Esophagus squamous epithelium (tissue), 5 donors: ENCODE results near the gene ZCCHC18. TPM values are rescaled to one million over a fixed set of nuclear protein-coding genes. Genes with fewer than 3 reads are reported as not detected.

Experiments
- DNase-seq: peaks from one replicate; lab custom pipeline; 2025; lab: John Stamatoyannopoulos, UW
- H3K27ac ChIP-seq, 4 donors: fragments of 200-600 bp; sonication (generic); one replicate each; pipeline ENCODE4 v1.5.1; 2016 to 2019; ENCODE audit warnings: mild to moderate bottlenecking in 1 of 4
- H3K27me3 ChIP-seq, 4 donors: fragments of 200-600 bp; sonication (generic); 1 replicate in 3 of 4; 2 replicates in 1 of 4; pipeline versions ENCODE4 v1.5.1 to v1.6.0; 2017 to 2021; ENCODE audit warnings: antibody characterized with exemption in 1 of 4
- H3K36me3 ChIP-seq, 3 donors: fragments of 200-600 bp; sonication (generic); one replicate each; pipeline ENCODE4 v1.5.1; 2016 to 2019
- H3K4me1 ChIP-seq, 3 donors: fragments of 200-600 bp; sonication (generic); one replicate each; pipeline ENCODE4 v1.5.1; 2017 to 2019
- H3K4me3 ChIP-seq, 4 donors: fragments of 200-600 bp; sonication (generic); 1 replicate in 3 of 4; 2 replicates in 1 of 4; pipeline ENCODE4 v1.5.1; 2016 to 2019; ENCODE audit warnings: mild to moderate bottlenecking in 2 of 4, moderate library complexity in 1 of 4
- H3K9me3 ChIP-seq, 3 donors: fragments of 200-600 bp; sonication (generic); one replicate each; pipeline ENCODE4 v1.5.1; 2016 to 2019
- POLR2A ChIP-seq, 4 donors: fragments of 450-650 bp; IDR thresholded peaks; one replicate each; pipeline ENCODE4 v1.6.1; 2017; ENCODE audit warnings: antibody characterized with exemption in 4 of 4, mild to moderate bottlenecking in 4 of 4, moderate library complexity in 3 of 4
- WGBS, 2 donors: methylation state at CpG; one replicate each; pipeline ENCODE4 v1.1.5; 2018; 5-methylcytosine and 5-hydroxymethylcytosine counted together
- intact Hi-C: fragments of 100-400 bp; cut with DNase I; formaldehyde crosslinking; loops from one replicate; pipeline ENCODE4 v1.15.0; 2022
- total RNA-seq, 4 donors: library from RNA; depleted of rRNA; stranded (reverse); fragments of >200 nt; gene quantifications; one replicate each; pipeline ENCODE4 v1.1.0, GENCODE V29; 2016
- TF ChIP-seq, protein P1 (sequence below), 6 experiments: fragments of 450-650 bp in 4 of 6; fragments of 200-600 bp in 2 of 6; sonication (generic) in 2 of 6; IDR thresholded peaks; one replicate each; pipeline ENCODE4 v1.5.1; 2016 to 2019; ENCODE audit warnings: antibody characterized with exemption in 6 of 6, mild to moderate bottlenecking in 4 of 6, moderate library complexity in 4 of 6
- donor health status: DM: yes; HTN: yes; CAD: no.

Gene ZCCHC18
- total RNA-seq, 4 donors from 2014 or later: 0.22 to 2.3 (median 0.73) TPM; not detected in 1

DNA sequence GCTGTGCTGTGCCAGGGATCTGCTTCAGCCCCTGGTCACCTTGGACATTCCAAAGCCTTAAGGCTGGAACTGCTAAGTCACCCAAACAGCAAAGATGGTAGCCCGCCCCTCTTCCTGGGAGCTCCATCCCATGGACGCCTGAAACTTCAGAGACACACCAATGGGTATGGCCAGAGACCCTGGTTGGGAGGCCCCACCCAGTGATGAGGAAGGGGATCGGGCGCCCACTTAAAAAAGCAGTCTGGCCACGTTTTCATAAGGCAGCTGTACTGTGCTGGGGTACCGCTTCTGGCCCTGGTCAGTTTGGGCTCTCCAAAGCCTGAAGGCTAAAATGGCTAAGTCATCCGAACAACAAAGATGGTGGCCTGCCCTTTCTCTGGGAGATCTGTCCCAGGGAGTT, 26.8 kb upstream of the ZCCHC18 start:
- TF ChIP-seq, protein P1, sequence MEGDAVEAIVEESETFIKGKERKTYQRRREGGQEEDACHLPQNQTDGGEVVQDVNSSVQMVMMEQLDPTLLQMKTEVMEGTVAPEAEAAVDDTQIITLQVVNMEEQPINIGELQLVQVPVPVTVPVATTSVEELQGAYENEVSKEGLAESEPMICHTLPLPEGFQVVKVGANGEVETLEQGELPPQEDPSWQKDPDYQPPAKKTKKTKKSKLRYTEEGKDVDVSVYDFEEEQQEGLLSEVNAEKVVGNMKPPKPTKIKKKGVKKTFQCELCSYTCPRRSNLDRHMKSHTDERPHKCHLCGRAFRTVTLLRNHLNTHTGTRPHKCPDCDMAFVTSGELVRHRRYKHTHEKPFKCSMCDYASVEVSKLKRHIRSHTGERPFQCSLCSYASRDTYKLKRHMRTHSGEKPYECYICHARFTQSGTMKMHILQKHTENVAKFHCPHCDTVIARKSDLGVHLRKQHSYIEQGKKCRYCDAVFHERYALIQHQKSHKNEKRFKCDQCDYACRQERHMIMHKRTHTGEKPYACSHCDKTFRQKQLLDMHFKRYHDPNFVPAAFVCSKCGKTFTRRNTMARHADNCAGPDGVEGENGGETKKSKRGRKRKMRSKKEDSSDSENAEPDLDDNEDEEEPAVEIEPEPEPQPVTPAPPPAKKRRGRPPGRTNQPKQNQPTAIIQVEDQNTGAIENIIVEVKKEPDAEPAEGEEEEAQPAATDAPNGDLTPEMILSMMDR (IDR thresholded peaks at IDR 0.05): no peak
- no peak for TF ChIP-seq POLR2A (IDR thresholded peaks at IDR 0.05)
- intact Hi-C loops: no loop called here
- Histone ChIP-seq H3K4me1 (no peaks in the 10 kb centered on the region), H3K27ac (no peak overlapping the region), H3K36me3 (no peaks in the 10 kb centered on the region), H3K27me3 (no peaks in the 10 kb centered on the region), H3K4me3 (no peak overlapping the region), H3K9me3 (no peaks in the 10 kb centered on the region)
- WGBS, 2 donors: no CpG with 5 or more reads among the region's 7 CpGs
- no peak for DNase-seq

DNA sequence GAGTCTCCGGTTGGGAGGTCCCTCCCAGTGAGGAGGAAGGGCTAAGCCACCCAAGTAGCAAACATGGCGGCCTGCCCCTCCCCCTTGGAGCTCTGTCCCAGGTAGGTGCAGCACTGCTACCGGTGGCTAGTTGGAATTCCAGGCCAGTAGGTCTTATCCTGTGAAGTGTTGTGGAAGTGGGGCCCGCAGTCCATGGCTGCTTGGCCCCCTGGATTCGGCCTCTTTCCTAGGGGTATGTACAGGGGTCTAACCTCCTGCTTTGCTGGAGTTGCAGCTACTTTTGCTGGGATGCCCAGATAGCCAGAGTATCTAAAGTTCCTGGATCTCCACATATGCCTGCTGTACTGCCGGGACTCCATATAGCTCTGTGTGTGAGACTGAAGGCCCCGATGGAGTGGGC, 26.4 kb upstream of the ZCCHC18 start:
- Histone ChIP-seq H3K4me3 (no peak overlapping the region), H3K27ac (no peak overlapping the region), H3K36me3 (no peaks in the 10 kb centered on the region), H3K27me3 (peaks cover 0 to 2% (median 0%) of the 10 kb centered on the region in 4 donors), H3K4me1 (no peaks in the 10 kb centered on the region), H3K9me3 (no peaks in the 10 kb centered on the region)
- intact Hi-C loops: no loop called here
- TF ChIP-seq, protein P1 (IDR thresholded peaks at IDR 0.05): no peak
- no peak for TF ChIP-seq POLR2A (IDR thresholded peaks at IDR 0.05)
- no peak for DNase-seq
- 83 to 100% methylated on average over 2 of the region's 7 CpGs for whole genome bisulfite sequencing, 2 donors

DNA sequence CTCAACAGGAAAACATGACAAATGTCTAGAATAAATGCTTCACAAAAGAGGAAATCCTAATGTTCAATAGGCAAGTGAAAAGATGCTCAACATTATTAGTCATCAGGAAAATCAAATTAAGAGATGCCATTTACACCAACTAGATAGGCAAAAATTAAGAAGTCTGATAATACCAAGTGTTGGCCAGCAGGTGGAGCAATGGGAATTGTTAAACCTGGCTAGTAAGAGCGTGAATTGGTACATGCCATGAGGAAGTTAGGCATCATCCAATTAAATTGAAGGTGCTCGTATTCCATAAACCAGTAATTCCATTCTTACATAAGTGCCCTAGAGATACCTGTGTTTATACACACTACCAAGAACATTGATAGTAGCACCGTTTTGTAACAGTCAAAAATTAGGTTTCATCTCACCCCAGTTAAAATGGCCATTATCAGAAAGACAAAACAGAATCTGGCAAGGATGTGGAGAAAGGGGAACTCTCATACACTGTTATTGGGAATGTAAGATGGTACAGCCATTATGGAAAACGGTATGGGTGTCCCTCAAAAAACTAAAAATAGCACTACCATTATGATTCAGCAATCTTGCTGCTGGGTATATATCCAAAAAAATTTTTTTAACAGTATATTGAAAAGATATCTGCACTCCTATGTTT, 14.0 kb upstream of the ZCCHC18 start:
- 0 to 5% methylated on average over 3 to 4 of the region's 4 CpGs for WGBS, 2 donors
- intact Hi-C loops: no loop called here
- Histone ChIP-seq H3K27ac (no peak overlapping the region), H3K4me3 (no peak overlapping the region), H3K9me3 (no peaks in the 10 kb centered on the region), H3K27me3 (no peaks in the 10 kb centered on the region), H3K4me1 (no peaks in the 10 kb centered on the region), H3K36me3 (no peaks in the 10 kb centered on the region)
- DNase-seq: no peak
- TF ChIP-seq POLR2A (IDR thresholded peaks at IDR 0.05): no peak
- TF ChIP-seq, protein P1 (IDR thresholded peaks at IDR 0.05): peak; percentile 50 to 69 (median 58)

DNA sequence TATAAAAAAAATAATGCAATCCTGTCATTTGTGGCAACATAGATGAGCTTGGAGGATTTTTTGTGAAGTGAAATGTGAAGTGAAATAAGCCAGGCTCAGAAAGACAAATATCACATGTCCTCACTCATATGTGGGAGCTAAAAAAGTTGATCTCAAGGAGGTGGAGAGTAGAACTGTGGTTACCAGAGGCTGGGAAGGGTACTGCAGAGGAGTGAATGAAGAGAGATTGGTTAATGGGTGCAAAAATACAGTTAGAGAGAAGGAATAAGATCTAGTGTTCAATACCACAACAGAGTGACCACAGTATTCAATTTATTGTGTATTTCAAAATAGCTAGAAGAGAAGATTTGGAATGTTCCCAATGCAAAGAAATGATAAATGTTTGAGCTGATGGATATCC, 13.4 kb upstream of the ZCCHC18 start:
- H3K27ac ChIP-seq: no peak overlapping the region
- intact Hi-C loops: no loop called here
- no peak overlapping the region for H3K4me3 ChIP-seq
- DNase-seq: no peak
- H3K36me3 ChIP-seq: no peaks in the 10 kb centered on the region
- TF ChIP-seq, protein P1 (IDR thresholded peaks at IDR 0.05): no peak
- no peak for TF ChIP-seq POLR2A (IDR thresholded peaks at IDR 0.05)
- no peaks in the 10 kb centered on the region for H3K9me3 ChIP-seq
- H3K27me3 ChIP-seq: no peaks in the 10 kb centered on the region
- no peaks in the 10 kb centered on the region for H3K4me1 ChIP-seq

DNA sequence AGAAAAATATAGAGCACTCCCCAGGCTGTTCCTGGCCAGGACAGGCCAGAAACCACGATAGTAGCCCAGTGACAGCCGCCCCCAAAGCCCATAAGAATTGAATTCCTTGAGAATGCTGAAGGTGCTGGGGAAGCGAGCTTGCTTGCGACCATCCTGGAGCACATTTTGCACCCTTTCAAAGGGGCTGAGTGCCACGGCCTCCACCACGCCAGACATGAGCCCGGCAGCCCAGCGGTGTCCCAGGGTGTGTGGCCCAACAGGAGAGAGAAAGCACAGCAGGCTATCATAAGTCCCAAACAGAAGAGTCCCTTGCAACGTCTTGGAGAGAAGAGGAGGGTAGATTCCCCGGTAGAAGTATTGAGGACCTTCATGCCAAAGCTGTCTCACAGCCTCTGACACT, 7.6 kb upstream of the ZCCHC18 start:
- WGBS, 2 donors: 75 to 100% methylated on average over 1 to 6 of the region's 10 CpGs
- H3K9me3 ChIP-seq: no peaks in the 10 kb centered on the region
- no peaks in the 10 kb centered on the region for H3K4me1 ChIP-seq
- no peak for TF ChIP-seq POLR2A (IDR thresholded peaks at IDR 0.05)
- TF ChIP-seq, protein P1 (IDR thresholded peaks at IDR 0.05): no peak
- no peaks in the 10 kb centered on the region for H3K36me3 ChIP-seq
- H3K27ac ChIP-seq: no peak overlapping the region
- no peak for DNase-seq
- H3K4me3 ChIP-seq: no peak overlapping the region
- H3K27me3 ChIP-seq: no peaks in the 10 kb centered on the region
- intact Hi-C loops: no loop called here
